DMS79 (cell line): ENCODE data around the gene AFF3.

ENCODE experiments used
- DNase-seq: peaks from one replicate; lab custom pipeline; 2025; lab: John Stamatoyannopoulos, UW

Gene AFF3

GRCh38 chr2:99880148-99880963, 262.0 kb downstream of the AFF3 start:
- DNase-seq = no peak

- DNase-seq = no peak
Observed at GRCh38 chr2:99879481-99879880, 262.9 kb downstream of the AFF3 start.

DNA sequence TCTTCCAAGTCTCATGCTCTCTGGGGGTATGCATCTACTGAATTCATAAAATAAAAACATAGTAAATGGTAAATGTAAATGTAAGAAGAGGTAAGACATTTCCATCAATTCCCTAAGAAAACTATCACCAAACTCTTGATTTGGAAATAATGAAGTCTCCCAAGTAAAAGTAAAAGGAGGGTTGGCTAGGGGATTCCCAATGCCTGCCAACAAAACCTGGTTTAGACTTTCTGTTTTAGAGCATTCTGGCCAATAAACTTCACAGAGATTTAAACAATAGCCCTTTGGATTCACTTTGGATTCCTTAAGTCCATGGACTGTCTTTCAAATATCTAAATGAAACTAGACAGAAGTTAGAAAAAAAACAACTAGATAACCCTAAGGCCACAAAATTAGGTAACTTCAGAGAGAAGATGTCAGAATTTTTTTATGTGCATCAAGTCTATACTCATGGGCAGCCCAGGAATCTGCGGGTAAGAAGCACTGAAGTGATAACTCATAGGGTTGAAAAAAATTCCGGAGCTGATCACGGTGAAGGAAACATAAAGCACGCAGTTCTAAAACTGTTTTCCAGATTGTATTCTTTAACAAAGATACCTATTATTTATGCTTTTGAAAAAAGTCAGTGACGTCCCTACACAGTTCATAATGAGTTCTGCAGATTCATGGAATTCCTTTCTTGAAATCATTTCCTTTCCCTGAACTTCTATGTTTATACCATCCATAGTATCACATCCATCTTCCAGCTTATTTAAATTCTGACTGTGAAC, 263.6 kb downstream of the AFF3 start:
- no peak for DNase-seq

DNA sequence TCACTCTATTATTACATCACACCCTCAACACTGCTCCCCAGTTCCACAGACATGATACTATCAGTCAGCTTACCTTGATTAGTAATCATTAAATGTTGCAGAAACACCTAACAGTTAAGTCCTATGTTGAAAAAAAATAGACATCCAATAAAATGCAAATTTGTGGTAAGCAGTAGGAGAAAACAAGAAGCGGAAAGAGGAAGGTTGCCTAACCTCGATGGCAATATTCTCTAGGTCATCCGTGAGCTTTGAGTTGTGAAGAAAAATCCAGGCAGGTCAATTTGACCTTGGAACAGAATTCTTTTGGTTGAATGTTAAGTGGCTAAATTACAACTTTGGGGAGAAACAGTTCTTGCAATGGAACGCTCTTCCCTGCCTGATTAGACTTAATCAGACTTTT, 264.4 kb downstream of the AFF3 start:
- DNase-seq = no peak

GRCh38 chr2:99876956-99877355, 265.4 kb downstream of the AFF3 start:
- no peak for DNase-seq

DNA sequence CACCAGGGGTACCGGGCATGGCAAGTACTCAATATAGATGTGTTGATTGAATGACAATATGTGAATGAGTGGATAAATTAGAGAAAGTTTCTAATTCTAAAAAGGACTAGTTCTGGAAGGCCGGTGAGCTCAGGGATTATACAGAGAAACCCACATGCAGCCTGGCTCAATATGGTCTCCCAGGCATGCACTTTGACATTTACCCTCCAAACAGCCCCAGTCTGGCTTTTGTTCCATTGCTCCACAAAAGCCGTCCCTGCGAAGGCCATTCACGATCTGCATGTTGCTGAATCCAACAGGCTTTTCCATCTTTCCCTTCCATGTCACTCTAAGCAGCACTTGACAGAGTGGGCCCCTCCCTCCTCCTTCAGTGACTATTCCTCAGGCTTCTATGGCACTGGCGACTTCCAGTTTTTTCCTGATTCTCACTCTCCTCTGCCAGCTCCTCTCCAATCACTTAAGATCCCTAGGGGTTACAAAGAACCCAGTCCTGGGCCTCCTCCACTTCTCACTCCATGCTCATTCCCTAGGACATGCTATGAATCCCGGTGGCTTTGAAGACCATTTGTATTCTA, 266.7 kb downstream of the AFF3 start:
- no peak for DNase-seq

GRCh38 chr2:99868260-99868659, 274.1 kb downstream of the AFF3 start:
- DNase-seq = no peak

GRCh38 chr2:99867770-99868169, 274.6 kb downstream of the AFF3 start:
- DNase-seq = no peak

DNA sequence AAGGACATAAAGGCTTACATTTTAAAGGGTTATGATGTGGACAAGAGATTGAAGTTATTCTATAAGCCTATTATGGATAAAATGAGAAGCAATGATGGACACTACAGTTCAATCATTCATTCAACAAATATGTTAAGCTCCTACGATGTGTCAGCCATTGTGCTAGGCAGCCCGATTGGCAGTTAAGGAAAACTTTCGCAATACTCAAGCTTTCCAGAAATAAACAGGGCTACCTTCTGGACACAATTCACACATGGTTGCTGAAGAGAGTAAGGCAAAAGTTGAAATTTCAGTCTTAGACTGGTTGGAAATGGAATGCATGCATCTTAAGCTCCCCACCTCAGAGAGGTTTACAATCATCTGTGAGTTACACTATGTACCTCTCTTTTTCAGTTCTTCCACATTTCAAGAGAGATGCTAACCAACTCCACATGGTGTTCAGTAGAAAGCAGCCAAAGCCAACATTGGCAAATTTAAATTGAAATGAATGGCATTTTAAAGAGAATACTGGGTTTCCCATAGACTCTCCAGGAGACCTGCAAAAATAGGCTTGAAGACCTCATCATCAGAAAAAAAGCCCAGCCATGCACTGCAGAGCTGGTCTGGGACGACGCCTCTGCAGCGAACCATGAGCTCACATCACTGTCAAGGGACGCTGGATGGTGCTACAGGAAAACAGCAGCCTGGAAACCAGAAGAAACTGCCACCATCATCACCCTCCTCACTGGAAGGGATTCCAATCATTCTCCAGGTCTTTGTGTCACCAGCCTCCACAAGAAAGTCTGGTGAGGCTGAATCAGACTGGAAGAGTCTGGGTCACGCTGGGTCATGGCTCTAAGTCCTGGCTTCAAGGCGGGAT, 276.3 kb downstream of the AFF3 start:
- DNase-seq = no peak

- no peak for DNase-seq
Observed at GRCh38 chr2:99864561-99865553, 277.5 kb downstream of the AFF3 start.

DNA sequence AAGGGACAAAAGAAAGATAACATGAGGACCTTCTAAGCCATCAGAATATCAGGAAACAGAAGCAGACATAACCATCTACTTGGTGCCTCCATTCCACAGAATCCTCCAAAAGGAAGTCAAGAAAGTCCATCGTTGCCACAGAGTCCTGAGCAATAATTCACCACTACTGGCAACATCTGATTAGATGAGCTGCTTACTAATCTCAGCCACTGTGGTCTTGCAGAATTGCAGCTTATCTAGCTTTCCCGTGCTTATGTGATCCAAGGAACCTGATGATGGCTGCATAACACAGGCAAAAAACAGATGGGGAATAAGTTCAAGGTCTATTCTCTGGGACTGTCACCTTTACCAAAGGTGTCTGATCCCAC, 278.5 kb downstream of the AFF3 start:
- DNase-seq = no peak

- no peak for DNase-seq
Observed at GRCh38 chr2:99863236-99863902, 279.0 kb downstream of the AFF3 start.

- no peak for DNase-seq
Observed at GRCh38 chr2:99862566-99862965, 279.8 kb downstream of the AFF3 start.

GRCh38 chr2:99861376-99861760, 281.0 kb downstream of the AFF3 start:
- no peak for DNase-seq

- DNase-seq = no peak
Observed at GRCh38 chr2:99860720-99861375, 281.5 kb downstream of the AFF3 start.

GRCh38 chr2:99858951-99859596, 283.3 kb downstream of the AFF3 start:
- DNase-seq = no peak

DNA sequence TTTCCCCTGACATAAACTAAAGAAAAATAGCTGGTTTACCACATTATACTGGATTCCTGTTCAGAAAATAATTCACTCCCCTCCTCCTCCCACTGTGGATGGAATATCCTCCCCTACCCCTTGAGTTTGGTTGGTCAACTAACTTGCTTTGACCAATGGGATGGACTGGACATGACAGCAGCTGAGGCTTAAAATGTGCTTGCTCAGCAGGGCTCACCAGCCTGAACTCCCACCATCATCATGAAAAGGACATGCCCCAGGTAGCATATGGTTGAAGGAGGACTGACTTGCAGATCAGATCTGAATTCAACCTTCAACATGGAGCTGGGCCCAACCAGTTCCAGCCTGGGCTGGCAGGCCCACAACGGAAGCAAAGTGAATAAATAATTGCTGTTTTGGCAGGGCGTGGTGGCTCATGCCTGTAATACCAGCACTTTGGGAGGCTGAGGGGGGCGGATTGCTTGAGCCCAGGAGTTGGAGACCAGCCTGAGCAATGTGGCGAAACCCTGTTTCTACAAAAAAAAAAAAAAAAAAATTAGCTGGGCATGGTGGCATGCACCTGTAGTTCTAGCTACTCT, 284.4 kb downstream of the AFF3 start:
- no peak for DNase-seq

DNA sequence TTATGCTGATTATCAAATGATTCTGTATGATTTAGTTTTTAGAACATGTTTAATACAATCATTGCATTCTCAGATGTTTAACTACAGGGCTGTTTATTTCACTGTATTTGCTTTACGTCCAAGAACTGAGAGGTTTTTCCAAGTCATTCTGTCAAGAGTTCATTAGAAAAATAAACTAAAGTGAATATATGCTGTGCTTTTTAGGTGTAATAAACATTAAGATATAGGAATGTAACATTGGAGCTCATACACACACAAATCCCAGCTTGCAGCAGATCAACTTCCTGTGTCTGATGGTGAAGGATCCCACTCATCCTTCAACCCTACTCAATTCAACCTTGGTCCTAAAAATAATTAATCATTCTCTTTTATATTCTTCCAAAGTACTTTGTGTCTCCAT, 285.0 kb downstream of the AFF3 start:
- DNase-seq = no peak

DNA sequence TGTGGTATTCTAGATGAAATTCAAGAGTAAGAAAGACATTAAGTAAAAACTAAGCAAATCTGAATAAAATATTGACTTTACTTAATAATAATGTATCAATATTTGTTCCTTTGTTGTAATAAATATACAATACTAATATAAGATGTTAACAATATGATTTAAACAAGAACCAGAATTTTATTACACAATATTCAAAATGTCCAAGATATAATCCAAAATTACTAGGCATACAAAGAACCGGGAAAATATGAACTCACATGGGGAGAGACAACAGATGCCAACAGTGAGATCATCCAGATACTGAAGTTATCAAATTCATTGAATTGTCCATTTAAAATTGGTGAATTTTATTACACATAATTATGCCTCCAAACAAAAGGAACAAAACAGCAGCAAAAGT, 286.3 kb downstream of the AFF3 start:
- DNase-seq = no peak
